Measurements from ENCODE around the gene PGD.
A peak's percentile ranks its signal among the peaks of the same experiment; 100 is the strongest.

PGD gene

DNA sequence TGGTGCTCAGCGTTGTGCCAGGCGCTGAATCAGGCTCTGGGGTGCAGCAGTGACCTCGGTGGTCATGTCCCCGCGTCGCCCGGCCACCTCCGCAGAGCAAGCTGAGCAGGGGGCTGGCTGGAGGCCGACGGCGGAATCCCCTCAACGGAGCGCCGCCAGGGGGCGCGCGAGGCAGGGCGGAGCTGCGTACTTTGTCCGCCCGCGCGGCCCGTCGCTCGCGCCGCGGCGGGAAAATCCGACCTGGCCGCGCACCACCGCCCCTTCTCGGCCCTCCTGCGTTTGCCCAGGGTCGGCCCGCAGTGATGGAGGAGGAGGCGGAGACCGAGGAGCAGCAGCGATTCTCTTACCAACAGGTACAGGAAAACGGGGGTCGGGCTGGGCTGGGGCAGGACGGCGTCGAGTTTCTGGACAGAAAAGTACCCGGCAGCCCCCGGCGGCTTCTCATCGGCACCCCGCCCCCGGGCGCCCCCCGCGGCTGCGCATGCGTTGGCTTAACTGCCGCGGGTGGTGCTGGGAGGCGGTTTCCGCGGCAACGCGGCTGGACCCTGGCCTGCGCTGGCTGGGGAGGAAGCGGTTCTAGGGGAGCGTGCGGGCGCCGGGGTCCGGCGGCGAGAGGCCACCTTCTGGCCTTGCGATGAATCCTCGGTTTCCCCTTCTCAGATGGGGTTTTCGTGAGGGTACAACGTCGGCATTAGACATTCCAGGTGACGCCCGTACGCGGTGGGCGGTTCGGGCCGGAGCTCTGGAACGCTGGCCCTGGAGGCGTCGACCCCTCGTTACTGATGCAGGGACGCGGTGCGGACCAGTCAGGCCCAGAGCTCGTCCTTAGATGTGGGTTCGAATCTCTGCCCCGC is 31.6 kb downstream of the PGD start, which contains the start of gene CENPS:
Gene CENPS, plus strand, starts transcription at position 218 of the 854 bp plus-strand sequence. Its CDS starts 85 bp downstream, at position 303.
- peak; percentile 99 for DNase-seq (ENCODE audit: low spot score)
- TF ChIP-seq, protein P1, sequence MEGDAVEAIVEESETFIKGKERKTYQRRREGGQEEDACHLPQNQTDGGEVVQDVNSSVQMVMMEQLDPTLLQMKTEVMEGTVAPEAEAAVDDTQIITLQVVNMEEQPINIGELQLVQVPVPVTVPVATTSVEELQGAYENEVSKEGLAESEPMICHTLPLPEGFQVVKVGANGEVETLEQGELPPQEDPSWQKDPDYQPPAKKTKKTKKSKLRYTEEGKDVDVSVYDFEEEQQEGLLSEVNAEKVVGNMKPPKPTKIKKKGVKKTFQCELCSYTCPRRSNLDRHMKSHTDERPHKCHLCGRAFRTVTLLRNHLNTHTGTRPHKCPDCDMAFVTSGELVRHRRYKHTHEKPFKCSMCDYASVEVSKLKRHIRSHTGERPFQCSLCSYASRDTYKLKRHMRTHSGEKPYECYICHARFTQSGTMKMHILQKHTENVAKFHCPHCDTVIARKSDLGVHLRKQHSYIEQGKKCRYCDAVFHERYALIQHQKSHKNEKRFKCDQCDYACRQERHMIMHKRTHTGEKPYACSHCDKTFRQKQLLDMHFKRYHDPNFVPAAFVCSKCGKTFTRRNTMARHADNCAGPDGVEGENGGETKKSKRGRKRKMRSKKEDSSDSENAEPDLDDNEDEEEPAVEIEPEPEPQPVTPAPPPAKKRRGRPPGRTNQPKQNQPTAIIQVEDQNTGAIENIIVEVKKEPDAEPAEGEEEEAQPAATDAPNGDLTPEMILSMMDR (IDR thresholded peaks at IDR 0.05; ENCODE audit: extremely low read depth, missing control alignments): peak; percentile 85

DNA sequence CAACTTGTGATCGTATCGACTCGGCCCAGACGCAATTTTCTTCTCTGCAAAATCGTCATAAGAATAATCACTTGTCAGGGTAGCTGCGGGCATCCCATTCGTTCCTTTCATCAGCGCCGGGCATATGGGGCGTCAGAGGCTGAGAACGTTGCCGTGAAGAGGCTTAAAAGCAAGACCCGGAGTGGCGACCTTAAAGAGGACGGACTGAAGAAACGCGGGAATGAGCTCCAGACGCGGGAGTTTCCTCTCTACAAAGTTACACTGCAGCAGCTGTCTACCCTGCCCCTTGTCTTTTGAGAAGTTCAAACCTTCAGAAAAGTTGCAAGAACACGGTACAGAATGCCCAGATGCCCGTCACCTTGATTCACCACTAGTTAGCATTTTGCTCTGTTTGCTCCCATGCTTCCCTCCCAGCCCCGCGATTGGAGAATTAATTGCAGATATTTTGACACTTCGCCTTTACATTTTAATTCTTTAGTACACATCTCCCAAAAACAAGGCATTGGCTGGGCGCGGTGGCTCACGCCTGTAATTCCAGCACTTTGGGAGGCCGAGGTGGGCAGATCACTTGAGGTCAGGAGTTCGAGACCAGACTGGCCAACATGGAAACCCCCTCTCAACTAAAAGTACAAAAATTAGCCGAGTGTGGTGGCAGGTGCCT is 32.3 kb downstream of the PGD start:
- peak; percentile 16 for DNase-seq (ENCODE audit: low spot score)
- TF ChIP-seq, protein P1 (IDR thresholded peaks at IDR 0.05; ENCODE audit: extremely low read depth, missing control alignments): no peak

DNA sequence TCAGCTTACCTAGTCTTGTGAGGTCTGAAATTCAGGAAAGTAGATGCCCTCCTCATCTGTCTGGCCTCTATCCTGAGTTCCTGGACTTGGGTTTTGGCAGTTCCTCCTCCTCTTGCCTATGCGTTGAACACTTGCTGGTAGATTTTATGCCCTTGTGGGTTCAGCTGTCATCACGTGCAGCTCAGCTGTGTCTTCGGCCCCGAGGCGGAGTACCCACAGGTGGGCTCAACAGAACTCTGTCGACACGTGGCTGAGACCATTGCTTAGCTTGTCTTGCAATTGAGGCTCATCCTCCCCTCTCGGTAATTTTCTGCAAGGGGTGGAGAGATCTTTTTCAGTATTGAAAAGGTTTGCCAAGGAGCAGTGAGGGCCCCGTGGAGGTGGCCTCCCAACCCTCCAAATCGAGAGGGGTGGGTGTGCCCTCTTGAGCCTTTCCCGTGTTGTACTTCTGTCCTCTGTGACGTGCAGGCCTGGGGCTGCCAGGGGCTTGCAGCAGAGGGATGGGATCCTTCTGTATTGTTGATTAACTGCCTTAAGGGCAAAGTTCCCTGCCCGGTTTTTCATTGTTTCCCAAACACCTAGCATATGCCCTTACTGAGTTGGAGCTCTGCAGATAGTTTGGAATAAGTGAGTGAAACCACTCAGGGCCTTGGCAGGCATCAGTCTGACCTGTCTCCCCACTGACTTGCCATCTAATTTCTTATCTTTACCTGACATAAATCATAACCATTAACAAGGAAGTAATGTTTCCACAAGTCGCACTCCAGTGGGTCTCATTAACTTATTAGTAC is 34.2 kb downstream of the PGD start:
- TF ChIP-seq, protein P1 (IDR thresholded peaks at IDR 0.05; ENCODE audit: extremely low read depth, missing control alignments): no peak

DNA sequence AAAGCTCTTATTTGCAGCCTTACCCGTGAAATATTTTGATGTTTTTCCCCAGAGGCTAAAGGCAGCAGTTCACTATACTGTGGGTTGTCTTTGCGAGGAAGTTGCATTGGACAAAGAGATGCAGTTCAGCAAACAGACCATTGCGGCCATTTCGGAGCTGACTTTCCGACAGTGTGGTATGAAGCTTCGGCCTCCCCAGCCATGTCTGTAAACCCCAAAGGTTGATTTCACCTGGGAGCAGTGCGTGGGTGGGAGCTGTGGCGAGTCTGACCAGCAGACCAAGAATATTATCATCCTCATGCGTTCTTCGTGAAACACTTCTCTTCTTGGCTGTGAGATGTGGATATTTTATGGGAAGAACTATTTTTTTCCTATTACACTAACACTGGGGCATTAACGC is 34.9 kb downstream of the PGD start:
- TF ChIP-seq, protein P1 (IDR thresholded peaks at IDR 0.05; ENCODE audit: extremely low read depth, missing control alignments): no peak
- DNase-seq (ENCODE audit: low spot score): no peak

More for the DNA sequence above, 34.2 kb downstream of the PGD start:
- no peak for DNase-seq (ENCODE audit: low spot score)

DNA sequence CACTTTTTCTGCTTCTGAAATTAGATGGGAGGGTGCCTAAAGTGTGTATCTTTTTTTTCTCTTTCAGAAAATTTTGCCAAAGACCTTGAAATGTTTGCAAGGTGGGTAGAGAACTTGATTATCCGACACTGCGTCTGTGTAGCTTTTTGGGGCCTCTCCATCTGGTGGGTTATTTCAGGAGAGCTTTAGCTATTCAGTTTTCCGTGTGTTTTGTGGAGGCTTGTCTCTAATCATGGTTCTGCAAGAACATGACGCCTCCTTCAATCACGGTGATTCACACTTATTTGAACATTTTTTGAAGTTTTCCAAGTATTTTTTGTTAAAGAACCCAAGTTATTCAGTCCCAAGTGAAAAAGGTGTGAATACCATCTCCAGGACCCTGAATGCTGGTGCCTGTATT is 35.7 kb downstream of the PGD start:
- no peak for DNase-seq (ENCODE audit: low spot score)
- TF ChIP-seq, protein P1 (IDR thresholded peaks at IDR 0.05; ENCODE audit: extremely low read depth, missing control alignments): no peak

DNA sequence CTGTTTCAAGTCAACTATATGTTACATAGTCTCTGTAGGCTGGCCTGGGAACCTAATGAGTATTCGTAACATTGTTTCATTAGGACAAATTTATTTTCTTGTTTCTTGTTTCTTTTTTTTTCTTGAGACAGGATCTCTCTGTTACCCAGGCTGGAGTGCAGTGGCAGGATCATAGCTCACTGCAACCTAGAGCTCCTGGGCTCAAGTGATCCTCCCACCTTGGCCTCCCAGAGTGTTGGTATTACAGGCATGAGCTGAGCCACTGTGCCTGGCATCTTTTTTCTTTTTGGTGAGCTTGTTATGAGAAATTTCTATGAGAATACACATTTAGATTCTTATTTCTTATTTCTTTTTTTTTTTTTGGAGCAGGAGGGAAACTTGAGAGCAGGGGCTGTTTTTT is 38.2 kb downstream of the PGD start:
- DNase-seq (ENCODE audit: low spot score): no peak
- TF ChIP-seq, protein P1 (IDR thresholded peaks at IDR 0.05; ENCODE audit: extremely low read depth, missing control alignments): no peak

All from GM20000 (cell line).